ENCODE measurements around the gene ETF1.
"Not testable (repeated sequence)": the region's sequence is repeated elsewhere in the genome, so short reads cannot be mapped to it uniquely, and the experiment has no call there.

Gene ETF1

DNA sequence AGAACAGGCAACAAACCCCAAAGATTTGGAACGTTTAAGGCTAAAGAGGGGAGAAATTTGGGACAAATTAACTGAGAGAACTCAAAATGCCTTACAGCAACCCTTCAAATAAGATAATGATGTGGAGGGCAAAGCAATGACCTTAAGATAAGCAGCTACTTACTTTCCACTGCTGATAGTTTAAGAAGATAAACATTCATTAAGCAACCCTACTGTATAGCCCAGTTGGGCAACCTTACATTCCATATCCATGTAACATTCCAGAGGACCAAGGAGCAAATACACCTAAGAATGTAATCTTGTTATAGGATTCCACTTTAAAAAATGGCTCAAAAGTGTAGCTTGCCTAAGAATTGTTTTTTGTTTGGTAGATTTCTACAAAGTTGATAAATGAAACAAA, 14.8 kb downstream of the ETF1 start:
- no peak for DNase-seq

DNA sequence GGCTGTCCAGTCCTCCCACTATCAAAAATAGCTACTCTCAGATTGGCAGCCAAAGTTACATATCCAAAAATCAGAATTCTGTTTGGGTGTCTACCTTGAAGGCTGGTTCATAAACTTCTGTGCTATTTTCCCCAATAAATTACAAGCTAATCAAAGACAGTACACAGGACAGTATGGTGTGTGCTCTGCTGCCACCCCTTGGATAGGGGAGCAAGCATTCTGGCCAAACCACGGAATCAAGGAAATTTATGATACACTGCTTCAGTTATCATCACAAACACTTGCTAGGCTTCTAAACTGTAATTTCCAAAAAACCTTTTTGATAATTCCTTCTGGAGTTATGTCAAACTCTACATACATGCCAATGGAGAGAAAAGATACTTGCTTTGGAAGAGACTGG, 15.9 kb downstream of the ETF1 start:
- no peak for DNase-seq

DNA sequence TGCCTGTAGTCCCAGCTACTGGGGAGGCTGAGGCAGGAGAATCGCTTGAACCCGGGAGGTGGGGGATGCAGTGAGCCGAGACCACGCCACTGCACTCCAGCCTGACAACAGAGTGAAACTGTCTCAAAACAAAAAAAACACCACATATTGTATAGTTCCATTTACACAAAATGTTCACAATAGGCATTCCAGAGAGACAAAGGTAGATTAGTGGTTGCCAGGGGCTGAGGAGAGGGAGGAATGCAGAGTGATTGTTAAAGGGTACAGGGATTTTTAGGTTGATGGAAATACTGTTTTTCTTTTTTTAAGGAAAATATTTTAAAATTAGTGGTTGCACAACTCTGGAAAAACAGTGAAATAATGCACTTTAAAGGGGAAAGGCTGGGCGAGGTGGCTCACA, 19.6 kb downstream of the ETF1 start:
- no peak for DNase-seq

DNA sequence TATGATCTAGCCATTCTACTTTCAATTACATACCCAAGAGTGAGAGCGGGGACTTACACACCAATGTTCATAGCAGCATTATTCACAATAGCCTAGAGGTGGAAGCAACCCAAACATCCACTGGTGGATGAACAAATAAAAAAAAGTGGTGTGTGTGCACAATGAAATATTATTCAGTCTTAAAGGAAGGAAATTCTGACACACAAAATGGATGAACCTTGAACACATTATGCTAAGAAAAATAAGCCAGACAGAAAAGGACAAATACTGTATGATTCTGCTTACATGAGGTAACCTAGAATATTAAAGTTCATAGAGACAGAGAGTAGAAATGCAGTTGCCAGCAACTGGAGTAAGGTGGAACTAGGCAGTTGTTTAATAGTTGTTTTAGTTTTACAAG, 22.1 kb downstream of the ETF1 start:
- no peak for DNase-seq

DNA sequence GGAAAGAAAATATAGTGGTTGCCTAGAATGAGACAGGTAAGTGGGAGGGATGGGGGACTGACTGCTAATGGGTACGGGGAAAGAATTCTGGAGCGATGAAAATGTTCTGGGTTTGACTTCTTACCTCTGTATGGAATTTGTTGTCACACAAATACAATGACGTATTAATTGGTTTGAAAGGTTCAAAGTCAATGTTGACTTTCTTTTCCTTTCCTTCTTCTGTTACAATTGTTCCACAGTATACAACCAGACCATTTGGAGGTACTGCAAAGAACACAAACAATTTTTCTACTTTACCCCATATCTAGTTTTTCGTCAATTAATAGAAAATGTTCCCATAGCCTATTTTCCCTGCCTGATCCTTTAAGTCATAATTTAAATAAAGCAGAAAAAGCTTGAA, 25.6 kb downstream of the ETF1 start:
- DNase-seq, result no peak

DNA sequence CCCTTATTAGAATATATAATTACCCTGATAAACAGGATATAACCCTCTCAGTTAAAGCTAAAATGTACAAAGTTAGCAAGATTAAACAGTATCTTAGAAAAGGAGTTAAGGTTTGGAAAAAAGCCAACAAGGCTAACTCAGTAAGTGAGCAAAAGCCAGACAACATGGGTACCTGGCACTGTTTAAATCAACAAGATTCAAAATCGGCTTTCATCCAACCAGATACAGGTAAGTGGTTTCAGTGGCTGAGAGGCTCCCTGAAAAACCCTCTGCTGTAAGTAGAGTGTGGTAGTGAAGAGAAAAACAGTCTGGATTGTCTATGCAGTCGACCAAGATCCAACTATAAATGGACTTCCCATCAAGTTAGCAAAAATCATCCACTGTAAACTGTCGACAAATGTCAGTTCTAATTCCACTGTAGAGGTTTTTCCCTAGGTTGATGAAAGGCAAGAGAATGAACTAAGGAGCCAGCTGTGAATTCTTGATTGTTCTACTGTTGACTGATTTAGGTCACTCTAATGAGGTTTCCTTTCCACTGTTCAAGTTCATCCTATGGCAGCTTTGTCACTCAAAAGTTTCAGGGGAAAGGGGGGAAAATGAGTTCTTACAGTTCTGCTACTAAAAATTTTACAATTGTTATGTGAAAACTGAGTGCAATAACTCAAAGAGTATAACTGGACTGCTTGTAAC, 27.3 kb downstream of the ETF1 start:
- no peak for DNase-seq

DNA sequence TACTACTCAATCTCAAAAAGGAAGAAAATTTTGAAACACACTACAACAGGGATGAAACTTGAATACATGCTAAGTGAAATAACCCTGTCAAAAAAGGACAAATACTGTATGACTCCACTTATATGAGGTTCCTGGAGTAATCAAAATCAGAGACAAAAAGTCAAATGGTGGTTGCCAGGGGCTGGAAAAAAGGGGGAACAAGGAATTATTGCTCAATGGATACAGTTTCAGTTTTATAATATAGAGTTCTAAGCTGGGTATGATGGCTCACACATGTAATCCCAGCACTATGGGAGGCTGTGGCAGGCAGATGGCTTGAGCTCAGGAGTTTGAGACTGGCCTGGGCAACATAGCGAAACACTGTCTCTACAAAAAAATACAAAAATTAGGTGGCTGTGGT, 29.0 kb downstream of the ETF1 start:
- no peak for DNase-seq

DNA sequence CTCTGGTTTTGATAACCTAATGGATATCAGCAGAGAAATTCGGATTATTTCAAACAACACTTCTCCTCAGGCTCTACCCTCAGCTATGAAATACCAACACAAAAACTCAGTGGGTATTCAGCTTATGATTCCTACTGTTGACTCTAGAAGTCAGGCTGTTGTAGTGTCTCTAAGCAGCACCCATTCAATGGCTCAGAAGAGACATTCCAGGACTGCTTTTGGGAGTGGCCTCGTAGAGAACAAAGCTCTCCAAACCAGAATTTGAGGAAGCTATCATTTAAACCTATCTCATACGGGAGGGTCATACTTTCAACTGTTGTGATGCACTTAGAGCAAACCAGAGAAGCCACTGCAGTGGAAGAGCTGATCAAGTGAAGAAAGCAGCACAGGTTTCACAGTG, 34.1 kb downstream of the ETF1 start:
- no peak for DNase-seq

DNA sequence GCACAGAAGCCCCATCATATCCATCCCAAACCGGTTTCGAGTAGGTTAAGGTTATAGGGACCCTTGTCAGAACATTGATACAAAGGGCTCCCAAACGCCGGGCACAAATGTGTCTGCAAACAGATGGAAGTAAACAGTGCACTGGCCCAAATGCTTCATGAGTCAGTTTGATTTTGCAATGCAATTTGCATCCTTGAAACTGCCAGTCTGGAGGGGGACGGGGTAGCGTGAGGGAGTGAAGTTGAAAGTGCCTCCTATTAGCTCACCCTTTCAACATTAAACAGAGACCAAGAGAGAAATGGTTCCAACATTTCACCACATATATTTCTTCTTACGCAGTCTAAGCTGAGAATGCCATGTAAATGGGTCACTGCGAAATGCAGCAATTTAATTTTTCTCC, 35.6 kb downstream of the ETF1 start:
- not testable (repeated sequence) for DNase-seq

DNA sequence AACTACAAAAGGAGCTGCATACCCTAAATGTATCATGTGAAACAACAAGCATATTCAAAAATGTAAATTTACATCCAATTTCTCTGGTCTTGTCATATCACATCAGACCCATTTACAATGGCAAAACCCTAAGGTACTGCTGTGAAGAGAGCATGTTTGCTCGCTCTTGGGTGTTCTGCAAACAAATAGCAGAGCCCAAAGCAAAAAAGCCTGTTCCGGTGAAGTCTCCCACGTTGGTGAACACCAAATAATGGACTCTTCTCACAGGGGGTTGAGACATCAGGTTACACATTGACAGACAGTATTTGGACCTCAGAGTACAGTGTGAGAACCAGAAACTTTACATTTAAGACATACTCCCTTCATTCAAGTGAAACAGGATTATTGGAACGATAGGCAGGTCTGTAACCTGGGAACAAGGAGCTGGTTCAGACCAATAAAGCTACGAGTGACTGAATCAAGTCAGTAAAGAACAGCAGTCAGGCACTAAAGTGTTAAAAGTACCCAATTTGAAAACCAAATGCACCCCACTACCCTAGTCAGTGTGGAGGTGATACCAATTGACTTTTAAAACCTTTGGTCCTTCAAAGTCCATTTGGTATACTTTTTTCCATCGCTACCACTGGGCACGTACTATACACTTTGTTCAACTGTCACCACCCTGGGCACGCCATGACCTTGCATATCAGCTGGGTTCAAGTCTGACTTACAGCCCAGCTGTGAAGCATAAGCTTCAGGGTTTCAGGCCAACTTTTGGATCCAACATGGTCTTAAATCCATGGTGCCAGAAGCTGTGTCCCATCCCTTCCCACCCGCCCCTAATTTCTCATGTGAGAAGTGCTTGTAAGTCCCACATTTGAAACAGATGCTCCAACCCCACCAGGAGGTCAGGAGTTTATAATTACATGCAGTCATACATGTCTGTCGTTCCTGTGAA, 36.4 kb downstream of the ETF1 start:
- DNase-seq, result no peak

DNA sequence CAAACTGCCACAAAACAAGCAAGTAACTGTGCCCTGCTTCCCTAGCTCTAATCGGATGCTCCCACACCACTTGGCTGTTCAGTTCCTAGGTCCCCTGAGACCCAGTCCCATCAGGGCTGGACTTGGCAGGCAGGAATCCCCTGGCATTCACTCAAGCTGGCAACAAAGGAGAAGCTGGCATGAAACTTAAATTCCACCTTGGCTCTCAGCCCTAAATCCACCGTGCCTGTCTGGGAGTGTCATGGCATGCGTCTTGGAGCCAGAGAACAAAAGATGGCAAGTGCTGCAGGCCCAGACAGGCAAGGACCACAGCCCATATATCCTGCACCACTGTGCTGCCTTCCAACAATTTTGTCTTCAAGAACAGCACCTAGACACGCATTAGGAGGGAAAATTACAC, 38.2 kb downstream of the ETF1 start:
- no peak for DNase-seq

DNA sequence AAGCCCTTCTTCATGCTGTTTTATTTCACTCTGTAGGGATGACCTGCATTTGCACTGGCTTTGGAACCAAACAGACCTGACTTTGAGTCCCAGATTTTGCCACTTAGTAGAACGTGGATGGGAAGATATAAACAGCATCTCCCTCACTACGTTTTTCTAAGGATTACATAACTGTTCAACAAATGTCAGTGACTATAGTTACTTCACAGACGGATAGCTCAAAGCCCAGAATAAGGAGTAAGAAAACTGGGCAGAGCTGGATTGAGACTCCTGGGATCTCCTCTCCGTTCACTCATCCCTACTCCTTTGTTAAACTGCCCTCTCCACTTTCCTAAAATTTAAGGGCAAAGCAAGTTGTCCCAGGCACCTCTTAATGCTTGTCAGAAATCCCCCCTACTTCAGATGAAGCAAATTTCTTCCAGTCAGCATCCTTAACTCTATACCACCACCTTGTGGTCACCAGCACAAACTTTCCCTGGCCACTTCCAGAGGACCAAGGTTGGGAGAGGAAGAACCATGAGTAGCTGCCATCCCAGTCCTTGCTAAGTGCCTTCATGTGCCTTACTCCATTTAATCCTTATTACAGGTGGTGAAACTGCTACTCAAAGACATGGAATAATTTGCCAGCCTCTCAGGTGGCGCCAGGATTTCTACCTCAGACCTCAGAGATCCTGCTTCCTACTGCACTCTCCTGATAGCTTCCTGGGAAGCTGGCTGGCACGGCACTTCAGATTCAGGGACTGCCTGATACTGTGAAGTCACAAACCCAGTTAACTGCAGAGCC, 39.4 kb downstream of the ETF1 start:
- peak; percentile 84 for DNase-seq

DNA sequence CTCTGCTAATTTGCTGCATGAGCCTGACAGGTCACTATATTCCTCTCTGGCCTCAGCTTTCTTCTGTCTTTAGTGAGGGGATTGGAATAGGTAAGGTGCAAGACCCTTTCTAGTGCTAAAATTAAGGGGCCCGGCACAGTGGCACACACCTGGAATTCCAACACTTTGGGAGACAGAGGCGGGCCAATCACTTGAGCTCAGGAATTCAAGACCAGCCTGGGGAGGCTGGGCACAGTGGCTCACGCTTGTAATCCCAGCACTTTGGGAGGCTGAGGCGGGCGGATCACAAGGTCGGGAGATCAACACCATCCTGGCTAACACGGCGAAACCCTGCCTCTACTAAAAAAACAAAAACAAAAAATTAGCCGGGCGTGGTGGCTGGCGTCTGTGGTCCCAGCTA, 40.5 kb downstream of the ETF1 start:
- no peak for DNase-seq

DNA sequence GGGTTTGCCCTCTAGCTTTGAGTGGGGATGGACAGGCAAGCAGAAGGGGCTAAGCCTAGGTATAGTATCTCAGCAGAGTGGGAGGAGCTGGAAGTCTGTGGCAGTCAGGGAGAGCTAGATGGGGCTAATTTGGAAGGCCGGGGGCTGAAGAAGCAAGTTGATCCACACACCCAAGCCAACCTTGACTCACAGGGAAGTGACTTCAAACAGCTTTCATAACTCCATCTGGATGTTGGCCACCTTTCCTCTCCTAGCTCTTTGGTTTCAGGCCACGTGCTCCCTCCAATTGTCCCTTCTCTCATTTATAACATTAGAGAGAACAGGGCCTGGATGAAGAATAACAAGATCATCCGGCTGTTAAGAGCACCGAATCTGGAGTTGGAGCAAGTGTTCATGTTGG, 40.9 kb downstream of the ETF1 start:
- no peak for DNase-seq

DNA sequence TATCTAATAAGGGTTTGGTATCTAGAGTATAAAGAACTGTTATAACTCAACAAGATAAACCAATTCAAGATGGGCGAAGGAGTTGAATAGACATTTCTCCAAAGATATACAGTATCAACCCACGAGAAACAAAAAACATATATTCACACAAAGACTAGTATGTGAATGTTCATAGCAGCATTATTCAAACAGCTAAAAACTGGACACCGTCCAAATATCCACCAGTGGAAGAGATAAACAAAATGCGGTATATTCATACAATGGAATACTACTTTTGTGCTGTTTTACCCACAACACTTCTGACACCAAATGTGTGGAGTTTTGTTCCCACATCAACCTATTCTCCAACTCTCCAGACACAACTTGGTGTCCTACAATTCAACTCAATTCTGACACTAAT, 44.7 kb downstream of the ETF1 start:
- no peak for DNase-seq

DNA sequence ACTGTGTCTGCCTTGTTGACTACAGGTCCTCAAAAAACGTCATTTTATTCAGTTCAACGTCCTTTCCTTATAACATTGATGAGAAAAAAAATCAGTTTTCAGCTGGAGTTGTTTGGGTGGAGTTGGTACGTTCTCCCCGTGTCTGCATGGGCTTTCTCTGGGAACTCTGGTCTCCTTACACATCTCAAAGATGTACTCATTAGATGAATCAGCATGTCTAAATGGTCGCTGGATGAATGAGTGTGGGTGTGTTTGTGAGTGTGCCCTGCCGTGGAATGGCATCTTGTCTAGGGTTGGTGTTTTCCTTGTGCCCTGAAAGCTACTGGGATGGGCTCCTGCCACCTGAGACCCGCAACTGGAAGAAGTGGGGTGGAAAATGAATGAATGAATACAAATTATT, 47.7 kb downstream of the ETF1 start:
- no peak for DNase-seq

DNA sequence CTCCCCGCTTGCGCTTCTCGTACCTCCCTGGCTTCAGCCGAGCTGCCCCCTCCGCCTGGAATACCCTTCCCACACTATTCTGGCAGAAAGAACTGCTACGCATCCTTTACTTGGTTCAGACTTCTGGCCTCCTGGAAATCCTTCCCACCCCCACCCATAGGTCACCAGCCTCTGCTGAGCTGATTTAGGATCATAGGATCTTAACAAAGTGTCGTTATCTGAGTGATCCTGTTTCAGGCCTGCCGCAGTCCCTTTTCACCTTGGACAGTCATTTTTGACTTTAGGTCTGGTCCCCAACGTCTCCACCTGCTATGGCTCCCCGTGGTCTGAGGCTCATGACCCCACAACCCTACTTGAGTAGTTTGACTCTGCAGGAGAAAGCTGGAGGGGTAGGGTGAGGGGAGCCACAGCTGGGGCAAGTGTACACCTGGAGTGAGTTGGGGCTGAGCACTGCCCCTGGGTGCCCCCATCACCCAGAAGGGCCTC, 50.4 kb downstream of the ETF1 start:
- DNase-seq, result no peak

DNA sequence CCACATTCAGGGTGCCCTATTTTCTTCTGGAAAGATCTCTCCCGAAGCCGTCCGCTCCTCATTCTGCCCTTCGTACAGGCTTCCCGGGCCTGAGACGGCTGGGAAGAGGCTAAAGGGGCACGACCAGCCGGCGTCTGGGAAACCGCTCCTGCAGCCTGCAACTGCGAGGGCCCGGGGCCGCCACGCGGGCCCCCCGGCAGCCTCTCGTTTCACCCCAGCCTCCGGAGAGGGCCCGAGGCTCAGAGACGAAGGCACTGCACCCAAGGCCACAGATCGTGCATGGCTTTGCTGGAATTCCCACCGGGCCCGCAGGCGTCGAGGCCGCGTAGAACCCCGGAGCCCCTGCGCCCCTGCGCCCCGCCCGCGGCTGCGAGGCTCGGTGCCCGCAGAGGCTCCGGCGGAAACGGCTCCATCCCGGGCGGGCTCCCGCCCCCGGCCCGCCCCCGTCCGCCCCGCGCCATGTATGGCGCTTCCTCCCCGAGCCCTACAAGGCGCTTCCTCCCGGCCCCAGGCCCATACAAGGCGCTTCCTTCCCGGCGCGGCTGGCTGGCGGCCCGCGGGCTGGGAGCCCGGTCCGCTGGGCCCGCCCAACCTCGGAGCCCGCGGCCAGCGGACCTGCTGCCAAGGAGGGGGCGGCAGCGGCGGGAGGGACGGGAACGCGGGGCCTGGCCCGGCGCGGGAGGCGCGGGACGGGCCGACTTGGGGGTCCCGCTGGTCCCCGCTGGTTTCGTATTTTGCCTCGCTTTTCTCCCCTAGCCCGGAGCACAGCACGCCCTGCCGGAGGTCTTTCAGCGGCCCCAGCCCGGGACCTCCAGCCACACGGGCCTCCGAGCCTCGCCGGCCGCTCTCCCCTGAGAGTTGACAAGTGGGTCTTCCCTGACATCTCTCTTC, 51.1 kb downstream of the ETF1 start:
- DNase-seq, result peak; percentile 92

DNA sequence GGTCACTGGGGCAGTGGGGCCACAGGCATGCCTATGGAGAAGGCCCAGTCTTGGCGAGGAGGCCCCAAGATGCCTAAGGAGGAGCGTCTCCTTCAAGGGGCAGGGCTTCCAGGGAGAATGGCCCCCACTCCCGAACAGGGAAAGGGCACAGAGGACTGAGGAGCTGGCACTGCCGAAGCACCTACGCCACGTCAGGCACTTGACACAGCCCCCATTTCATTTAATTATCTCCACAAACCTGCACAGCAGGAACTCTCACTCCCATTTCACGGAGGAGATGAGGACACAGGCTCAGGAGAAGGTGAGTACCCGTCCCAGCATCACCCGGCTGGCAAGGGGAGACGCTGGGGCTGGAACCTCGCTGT, 51.8 kb downstream of the ETF1 start:
- DNase-seq, result no peak

DNA sequence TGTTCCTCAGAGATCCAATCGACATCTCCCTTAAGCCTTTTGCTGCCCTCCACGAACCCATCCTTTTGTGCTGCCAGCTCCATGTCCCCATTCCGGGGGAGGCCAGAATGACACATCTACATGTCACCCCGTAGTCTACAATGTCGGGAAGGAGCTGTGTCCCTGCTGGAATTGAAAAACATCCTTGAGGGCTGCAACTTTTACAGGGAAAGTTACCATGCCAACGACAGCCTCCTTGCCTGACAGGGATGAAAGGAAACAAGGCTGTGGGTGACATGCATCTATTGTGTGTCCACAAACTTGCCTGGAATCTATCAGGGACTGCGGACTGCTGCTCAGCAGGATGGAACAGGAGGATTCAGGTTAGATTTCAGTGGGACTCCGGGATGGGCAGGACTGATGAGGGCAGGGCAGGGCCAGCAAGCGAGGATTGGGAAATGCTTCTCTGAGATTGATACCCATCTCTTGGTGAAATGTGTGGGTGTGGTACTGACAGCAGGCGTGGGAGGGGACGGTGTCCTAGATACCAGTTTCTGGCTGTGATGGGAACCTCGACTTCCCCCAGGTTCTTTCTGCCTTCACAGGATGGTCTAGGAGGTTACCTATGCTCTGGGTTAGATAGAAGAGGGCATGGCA, 52.3 kb downstream of the ETF1 start:
- DNase-seq, result peak; percentile 34

DNA sequence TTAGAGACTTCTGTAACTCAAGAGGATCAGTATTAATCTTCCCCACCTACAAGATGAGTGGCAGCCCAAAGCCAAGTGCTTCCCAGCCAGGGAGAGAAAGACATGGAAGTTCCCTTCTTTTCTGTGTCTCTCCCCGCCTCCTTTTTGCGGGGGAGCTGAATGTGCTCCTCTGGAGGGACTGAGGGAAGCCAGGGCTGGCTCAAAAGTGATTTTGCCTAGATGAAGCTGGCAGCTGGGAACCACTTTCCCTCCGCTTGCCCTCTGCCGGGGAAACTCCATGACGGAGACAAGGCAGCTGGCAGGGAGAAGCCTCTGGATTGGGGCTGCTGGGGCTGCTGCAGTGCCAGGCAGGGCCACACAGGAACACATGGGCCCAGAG, 53.4 kb downstream of the ETF1 start:
- DNase-seq, result no peak

DNA sequence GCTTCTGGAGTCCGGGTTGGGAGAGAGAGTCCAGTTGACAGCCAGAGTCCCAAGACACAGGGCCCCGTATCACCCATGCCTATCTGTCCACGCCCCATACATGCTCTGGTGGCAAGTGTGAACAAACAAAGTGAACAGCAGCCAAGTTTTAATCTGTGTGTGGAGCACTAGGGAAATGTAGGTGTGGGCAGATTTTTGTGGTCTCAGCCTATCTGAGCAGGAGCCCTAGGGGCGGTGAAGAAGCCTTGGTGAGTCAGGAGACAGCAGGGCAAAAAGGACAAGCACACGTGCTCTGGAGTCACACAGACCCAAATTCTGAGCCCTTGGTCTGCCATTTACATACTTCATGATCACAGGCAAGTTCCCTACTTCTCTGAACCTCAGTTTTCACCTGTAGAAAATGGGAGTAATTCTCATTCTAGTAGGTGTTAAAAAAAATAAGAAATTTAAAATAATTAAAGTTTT, 54.5 kb downstream of the ETF1 start:
- peak; percentile 93 for DNase-seq
